Measurements from ENCODE around the gene NIF3L1.
A peak's percentile ranks its signal among the peaks of the same experiment; 100 is the strongest.

The NIF3L1 gene, protein sequence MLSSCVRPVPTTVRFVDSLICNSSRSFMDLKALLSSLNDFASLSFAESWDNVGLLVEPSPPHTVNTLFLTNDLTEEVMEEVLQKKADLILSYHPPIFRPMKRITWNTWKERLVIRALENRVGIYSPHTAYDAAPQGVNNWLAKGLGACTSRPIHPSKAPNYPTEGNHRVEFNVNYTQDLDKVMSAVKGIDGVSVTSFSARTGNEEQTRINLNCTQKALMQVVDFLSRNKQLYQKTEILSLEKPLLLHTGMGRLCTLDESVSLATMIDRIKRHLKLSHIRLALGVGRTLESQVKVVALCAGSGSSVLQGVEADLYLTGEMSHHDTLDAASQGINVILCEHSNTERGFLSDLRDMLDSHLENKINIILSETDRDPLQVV

DNA sequence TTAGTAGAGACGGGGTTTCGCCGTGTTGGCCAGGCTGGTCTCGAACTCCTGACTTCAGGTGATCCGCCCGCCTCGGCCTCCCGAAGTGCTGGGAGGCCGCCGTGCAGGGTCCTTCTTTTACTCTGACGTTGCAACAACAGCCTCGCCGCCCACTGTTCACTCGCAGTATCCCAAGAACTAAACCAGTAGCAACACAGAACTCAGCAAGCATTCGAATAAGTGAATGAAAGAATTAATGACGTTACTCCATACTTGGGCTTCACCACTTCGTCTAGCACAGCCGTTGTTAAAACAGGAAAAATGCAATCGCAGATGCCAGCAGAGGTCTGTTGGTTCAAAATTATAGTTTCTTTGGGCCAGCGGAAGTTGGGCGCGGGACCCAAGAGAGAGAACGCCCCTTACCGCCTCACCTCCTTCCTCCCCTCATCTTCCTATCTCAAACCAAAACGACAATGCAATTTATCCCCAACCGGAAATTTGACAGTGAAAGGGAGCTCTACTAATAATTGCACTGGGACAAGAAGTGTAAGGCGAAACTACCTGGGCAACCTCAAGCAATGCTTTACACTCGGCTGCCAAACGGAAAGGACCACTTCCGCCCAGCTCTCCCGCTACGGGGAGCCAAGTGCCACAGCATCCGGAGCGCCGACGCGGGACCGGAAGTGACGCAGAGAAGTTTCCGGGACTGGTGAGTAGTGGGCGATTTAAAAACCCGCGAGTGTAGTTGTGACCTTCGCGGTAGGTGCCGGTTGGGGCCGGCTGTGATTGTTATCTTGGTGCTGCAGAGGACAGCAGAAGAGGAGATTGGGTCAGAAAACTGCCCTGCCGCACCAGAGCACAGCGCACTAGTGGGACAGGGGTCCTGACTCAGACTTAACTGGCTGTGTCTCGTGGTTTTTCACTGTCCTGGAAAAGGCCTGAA, at the start of gene NIF3L1, which contains the start of gene PPIL3:
TSS of gene NIF3L1 (plus strand) at position 668 of the 922 bp plus-strand sequence. CDS start 2,573 bp downstream, outside the sequence.
TSS of gene PPIL3 (minus strand) at position 374 of the 922 bp plus-strand sequence. CDS start 1,462 bp downstream, outside the sequence.
- DNase-seq (ENCODE audit: low read depth): peak; percentile 93

DNA sequence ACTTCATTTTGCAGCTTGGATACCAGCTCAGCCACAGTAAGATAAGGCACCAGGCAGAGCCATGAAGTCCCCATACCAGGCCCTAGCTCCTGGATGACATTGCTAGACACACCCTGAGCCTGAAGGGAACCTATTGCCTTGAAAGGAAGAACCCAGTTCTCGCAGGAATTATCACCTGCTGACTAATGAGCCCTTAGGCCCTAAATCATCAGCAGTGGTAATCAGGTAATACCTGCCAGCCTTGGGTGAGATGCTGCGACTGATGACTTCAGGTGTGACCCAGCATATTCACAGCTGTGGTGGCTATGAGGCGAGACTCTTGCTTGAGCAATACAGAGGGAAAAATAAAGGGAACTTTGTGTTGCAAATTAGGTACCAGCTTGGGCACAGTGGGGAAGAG, 49.7 kb upstream of the NIF3L1 start:
- no peak for DNase-seq (ENCODE audit: low read depth)

DNA sequence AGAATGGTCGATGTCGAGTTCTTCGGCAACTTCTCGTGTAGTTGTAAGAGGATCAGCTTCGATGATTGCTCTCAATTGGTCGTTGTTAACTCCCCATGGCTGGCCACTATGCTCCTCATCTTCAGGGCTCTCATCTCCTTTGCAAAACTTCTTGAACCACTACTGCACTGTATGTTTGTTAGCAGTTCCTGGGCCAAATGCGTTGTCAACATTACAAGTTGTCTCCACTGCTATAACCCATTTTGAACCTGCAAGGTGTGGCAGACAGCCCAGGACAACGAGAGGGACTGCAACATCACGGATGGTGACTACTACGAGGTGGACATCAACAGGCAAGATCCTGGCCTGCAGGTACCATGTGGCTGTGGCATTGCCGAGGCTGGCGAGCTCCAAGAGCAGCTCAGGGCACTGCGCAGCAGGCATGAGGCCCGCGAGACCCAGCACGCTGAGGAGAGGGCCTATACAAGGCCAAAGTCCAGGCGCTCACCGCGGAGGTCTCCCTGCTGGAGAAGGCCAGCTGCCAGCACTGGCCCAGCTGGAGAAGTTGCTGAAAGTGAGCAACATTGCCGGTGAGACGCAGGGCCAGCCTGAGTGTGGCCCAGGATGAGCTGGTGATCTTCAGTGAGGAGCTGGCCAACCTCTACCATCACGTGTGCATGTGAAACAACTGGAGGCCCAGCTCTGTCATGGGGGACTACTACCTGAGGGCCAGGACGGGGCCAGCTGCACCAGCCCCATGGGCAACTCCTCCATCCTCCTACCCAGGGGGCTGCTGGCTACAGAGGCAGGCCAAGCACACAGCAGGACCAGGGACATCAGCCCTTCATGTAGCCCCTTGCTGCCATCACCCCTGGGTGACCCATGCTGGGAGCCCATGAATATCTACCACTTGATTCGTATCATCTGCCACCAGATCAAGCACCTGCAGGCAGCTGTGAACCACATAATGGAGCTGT, 44.9 kb upstream of the NIF3L1 start:
- no peak for DNase-seq (ENCODE audit: low read depth)

DNA sequence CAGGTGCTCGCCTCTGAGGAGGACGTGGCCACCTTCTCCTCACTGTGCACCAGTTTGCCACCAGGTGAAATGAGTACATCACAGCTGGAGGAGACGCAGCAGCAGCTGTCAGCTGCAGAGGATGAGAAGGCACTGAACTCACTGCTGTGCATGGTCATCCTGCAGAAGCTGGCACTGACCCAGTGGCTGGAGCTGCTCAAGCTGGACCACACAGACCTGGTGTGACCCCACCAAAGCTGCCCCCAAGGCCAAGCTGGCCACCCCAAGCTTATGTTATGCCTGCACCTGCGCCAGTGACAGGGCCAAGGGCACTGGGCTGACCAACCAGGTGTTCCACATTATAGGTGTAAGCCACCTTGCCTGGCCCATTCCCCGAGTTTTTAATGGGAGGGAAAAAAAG, 44.0 kb upstream of the NIF3L1 start:
- DNase-seq (ENCODE audit: low read depth): no peak

DNA sequence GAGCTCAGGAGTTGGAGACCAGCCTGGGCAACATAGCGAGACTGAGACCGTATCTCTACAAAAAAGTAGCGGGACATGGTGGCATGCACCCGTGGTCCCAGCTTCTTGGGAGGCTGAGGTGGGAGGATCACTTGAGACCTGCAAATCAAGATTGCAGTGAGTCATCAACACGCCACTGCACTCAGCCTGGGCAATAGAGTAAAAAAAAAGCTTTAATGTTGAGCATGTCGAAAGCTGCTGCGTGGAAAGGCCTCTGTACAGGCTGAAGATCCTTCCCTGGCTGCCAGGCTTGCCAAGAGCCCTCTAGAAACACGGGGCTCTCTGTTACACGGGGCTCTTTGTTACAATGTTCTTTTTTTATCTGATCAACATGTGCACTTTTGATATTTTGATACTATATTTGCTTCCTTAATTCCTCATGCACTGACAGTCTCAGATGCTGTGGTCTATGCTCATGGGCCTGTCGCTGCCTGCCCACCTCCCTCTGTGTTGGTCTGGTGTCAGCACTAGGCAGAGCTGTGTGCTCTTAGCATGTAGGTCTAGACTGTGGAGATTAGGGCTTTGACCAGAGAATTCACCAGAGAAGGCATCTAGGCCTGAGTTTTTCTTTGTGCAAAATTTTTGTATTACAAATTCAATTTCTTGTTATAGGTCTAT, 43.4 kb upstream of the NIF3L1 start:
- no peak for DNase-seq (ENCODE audit: low read depth)

DNA sequence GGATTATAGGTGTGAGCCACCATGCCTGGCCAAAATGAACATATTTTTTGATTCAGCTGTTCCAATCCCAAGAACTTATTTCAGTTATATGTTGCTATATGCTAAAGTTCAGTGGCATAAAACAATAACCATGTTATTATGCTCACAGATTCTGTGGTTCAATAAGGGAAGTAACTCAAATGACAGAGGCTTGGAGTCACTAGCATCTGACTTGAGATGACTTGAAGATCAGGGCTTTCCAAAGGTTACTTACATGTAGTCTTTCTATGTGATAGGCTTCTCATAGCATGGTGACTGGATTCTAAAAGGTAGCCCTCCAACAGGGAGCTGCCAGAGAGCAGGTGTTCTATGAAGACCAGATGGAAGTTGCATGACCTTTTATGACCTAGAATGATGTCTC, 41.9 kb upstream of the NIF3L1 start:
- no peak for DNase-seq (ENCODE audit: low read depth)

DNA sequence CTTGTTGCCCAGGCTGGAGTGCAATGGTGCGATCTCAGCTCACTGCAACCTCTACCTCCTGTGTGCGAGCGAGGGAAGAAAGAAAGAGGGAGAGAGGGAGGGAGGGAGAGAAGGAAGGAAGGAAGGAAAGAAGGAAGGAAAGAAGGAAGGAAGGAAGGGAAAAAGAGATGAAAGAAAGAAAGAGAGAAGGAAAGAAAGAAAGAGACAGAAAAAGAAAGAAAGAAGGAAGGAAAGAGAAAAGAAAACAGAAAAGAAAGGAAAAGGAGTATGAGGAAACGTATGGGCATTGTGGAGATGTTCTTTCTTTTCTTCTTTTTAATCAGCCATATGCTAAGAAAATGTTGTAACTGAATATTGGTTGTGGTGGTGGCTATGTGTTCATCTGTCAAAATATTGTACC, 41.2 kb upstream of the NIF3L1 start:
- DNase-seq (ENCODE audit: low read depth): no peak

DNA sequence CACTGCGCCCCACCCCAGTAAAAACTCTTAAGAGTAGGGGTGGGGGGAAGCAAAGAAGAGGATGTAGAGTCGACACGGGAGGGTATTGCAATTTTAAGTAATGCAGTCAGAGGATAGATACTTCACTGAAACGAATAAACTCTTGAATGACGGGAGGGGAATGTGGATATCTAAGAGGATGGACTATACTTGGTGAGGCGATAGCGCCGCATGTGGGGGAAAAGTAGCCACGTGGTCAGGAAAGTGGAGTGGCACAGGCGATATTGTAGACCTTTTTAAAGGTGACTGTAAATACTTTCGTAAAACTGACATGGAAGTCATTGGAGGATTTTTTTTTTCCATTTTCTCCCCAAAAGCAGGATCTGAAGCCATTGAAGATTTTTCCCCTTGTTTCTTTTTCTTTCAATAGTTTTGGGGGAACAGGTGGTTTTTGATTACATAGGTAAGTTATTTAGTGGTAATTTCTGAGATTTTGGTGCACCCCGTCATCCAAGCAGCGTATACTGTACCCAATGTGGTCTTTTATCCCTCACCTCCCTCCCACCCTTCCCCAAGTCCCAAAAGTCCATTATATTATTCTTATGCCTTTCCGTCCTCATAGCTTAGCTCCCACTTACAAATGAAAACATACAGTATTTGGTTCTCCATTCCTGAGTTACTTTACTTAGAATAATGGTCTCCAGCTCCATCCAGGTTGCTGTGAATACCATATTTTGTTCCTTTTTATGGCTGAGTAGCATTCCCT, 38.5 kb upstream of the NIF3L1 start:
- no peak for DNase-seq (ENCODE audit: low read depth)

DNA sequence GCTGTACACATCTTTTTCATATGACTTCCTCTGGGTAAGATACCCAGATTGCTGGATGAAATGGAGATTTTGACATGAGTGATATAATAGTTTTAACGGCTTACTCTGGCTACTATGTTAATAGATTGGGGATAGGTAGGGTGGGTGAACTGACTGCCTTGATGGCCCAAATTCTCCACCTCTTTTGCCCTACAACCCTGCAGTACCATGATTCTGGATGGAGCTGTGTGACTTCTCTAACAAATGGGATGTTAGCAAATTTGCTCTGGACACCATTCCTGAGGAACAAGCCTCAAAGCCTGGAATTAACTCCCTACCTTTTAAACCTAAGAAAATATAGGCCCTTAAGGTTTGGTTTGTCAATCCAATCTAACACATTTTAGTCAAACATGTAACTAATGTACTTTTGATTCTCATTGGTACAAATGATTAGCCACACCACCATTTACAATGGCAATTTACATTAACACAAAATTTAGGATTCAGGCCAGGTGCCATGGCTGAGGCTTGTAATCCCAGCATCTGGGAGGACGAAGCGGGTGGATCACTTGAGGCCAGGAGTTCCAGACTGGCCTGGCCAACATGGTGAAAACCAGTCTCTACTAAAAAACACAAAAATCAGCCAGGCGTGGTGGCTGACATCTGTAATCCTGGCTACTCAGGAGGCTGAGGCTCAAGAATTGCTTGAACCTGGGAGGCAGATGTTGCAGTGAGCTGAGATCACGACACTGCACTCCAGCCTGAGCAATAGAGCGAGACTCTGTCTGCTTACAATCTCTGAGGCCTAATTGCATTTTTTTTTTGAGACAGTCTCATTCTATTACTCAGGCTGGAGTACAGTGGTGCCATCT, 37.5 kb upstream of the NIF3L1 start:
- DNase-seq (ENCODE audit: low read depth): no peak

DNA sequence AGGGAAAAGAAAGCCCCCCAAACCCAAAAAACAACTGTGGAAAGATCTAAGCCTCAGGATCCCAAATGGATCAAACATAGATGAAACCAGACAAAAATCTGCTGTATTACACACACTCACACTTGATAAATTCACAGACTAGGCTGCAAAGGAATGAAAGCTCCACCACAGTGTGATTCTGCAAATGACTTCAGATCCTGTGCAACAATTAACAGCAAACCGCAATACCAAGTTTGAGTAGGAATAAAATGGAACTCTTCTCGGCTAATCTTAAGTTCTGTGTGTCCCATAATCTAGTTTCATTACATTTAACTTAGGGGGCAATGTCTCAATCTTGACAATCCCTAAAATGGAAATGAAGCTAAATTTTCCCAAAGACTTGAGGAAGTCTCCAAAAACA, 36.6 kb upstream of the NIF3L1 start:
- DNase-seq (ENCODE audit: low read depth): no peak

DNA sequence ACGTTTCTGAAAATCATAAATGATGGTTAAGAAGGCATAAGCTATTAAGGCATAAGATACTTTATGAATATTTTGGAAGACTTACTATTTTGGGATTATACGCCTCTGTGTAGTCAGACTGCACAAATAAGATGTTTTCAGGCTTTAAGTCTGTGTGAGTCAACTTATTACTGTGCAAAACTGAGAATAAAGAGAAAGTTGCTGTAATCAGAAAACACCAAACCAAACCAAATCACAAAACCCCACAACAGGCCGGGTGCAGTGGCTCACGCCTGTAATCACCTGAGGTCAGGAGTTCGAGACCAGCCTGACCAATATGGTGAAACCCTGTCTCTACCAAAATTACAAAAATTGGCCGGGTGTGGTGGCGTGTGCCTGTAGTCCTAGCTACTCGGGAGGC, 32.4 kb upstream of the NIF3L1 start:
- no peak for DNase-seq (ENCODE audit: low read depth)

DNA sequence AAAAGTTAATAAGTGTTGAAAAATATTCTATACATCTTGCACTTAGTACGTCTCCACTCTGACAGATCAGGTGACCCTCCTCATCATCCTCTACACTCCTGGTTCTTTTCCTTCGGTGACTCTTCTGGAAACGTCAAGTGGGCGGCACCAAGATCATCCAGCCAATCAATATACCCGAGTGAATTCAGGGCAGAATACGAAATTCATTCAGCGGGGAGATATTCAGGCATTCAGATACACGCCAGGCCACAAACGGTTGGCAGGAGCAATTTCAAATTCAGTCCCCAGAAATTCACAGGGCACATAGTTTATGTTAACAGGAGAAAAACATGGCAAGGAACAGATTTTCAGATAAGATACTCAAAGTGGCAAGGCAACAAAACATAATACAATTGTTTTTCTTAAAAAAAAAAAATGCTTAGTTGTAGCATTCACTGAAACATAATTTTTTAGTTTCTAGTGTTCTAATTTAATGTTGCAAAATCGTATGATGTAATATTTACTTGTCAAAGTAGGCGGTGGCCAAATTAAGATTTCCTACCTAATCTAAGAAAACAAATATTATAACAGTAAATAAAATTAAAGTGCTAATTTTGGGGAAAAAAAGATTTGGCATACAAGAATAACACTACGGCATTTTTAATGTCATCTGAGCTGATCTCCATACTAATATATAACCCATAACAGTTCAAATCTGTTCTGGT, 28.9 kb upstream of the NIF3L1 start:
- DNase-seq (ENCODE audit: low read depth): no peak

DNA sequence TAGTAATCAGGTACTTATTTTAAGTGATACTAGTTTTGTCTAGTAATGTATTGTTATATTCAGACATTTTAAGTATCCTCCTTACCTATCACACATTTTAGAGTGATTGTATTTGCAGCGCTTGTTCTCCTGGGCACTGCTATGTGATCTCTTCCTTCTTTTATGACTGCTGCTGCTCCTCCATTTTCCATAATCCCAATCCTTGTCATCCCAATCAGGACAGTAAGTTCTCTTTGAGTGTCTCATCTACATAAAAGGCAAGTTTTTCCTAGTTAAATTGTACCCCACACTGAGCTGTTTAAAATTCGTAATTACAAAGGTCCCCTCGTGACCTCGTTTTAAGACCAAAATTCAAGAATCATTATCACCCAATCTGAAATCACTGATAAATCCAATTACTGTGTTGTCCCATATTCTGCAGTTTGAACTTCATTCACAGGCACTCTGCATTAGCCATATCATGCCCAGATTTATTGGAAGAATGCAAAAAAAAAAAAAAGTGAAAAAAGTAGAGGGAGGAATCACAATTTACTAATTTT, 27.5 kb upstream of the NIF3L1 start:
- DNase-seq (ENCODE audit: low read depth): no peak

DNA sequence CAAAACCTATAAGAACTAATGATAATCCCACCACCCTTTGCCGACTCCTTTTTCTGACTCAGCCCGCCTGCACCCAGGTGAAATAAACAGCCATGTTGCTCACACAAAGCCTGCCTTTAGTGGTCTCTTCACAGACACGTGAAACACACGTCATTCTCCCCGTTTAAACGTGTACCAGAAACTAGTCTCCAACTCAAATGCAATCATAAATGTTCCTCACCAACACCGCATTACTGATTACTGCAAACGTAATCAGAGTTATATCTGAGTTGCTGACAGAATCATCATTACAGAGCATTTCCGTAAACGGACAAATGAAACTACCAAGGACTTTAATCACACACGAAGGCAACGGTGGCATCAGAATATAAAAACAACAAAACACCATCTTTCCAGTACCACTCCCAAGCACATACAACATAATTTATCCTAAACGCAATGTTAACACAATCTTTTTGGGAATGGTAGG, 26.6 kb upstream of the NIF3L1 start:
- DNase-seq (ENCODE audit: low read depth): peak; percentile 56

DNA sequence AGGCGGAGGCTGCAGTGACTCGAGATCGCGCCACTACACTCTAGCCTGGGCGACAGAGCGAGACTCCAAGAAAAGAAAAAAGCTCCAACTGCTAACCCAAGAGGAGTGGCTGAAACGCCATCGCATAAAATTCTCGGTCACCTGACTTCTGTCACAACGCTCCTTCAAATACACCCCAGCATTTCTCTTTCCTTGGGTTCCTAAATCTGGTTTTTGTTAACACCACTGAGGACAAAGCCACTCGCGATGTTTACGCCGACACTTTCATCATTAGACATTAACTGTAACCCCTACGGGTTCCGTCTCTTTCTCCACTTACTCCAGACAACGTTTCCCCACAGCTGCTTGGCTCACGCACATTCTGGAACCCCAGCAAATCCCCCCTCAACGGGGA, 25.4 kb upstream of the NIF3L1 start:
- no peak for DNase-seq (ENCODE audit: low read depth)

DNA sequence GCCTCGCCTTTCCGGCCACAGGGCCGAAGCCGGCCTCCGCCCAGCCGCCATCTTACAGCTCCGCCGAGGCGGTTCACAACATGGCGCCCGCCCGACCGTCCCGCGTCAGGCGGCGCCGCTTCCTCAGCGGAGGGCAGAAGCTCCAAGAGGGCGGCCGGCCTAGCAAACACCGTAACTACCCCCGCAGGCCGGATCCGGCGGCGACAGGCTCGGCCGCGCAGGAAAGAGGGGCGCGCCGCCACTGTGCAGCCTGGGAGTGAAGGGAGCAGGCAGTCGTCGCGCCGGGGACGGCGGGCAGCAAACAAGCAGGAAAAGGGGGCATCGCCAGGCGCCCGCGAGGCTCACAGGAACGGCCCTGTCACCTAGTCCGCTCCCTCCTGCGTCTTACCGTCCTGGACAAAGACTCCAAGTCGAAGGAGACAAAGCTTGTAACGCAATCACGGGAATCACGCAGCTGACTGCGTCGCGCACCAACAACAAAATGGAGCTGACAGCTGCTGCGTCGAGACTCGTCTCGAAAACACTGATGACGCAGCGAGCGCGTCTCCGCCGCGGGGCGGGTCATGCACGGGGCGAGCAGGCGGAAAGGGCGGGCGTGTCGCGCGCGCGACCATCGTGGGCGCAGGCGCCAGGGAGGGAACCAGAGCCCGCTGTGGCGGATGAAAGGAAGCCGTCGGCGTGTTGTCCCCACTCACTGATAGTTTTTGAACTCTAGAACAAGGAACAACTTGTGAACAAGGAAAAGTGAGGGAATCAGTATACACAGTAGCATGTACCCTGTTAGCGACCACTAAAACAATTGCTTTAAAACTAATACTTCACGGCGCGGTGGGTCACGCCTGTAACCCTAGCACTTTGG, 24.8 kb upstream of the NIF3L1 start, which contains the start of gene CLK1:
TSS of gene CLK1 (minus strand) at position 483 of the 859 bp plus-strand sequence. CDS start 2,796 bp downstream, outside the sequence.
- DNase-seq (ENCODE audit: low read depth): peak; percentile 94

DNA sequence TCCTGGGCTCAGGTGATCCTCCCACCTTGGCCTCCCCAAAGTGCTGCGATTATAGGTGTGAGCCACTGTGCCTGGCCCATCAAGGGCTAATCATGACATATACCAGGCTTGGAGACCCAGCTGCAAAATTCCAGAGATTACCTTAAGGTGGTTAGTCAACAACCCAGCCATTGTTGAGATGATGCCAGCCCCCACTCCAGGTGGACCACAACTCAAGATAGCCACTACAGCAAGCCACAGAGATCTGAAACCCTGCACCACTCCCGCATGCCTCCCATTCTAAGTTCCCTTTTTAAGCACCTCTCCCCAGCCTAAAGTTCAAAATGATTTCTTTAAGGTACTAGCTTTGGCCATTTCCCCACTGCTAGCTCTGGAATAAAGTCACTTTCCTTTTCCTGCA, 20.2 kb upstream of the NIF3L1 start:
- DNase-seq (ENCODE audit: low read depth): no peak

Data from T-helper 22 cell (primary cell).